Immature natural killer cell (primary cell): Measurements from ENCODE around the gene PPP1R37. TPM values are rescaled to one million over a fixed set of nuclear protein-coding genes. Genes with fewer than 3 reads are reported as not detected.

ENCODE experiments used
- DNase-seq, 3 donors: peaks; one replicate each; pipeline ENCODE4 v3.0.0; 2022; ENCODE audit warnings: mixed read lengths in 1 of 3
- H3K27ac Mint-ChIP-seq, 6 donors: one replicate each; pipeline ENCODE4 v1.8.0; 2020; ENCODE audit warnings: mixed read lengths in 6 of 6, mild to moderate bottlenecking in 5 of 6, inconsistent platforms in 4 of 6, moderate library complexity in 3 of 6
- H3K27me3 Mint-ChIP-seq, 3 donors: one replicate each; pipeline ENCODE4 v1.8.0; 2020 to 2021; ENCODE audit warnings: low read depth in 3 of 3, mild to moderate bottlenecking in 3 of 3, mixed read lengths in 3 of 3, moderate library complexity in 3 of 3, inconsistent platforms in 1 of 3
- H3K36me3 Mint-ChIP-seq, 3 donors: one replicate each; pipeline ENCODE4 v1.8.0; 2020; ENCODE audit warnings: mixed read lengths in 3 of 3, inconsistent platforms in 2 of 3, mild to moderate bottlenecking in 2 of 3
- H3K4me1 Mint-ChIP-seq, 2 donors: one replicate each; pipeline ENCODE4 v1.8.0; 2020; ENCODE audit warnings: inconsistent platforms in 2 of 2, mild to moderate bottlenecking in 2 of 2, mixed read lengths in 2 of 2, moderate library complexity in 1 of 2
- H3K4me3 Mint-ChIP-seq, 5 donors: one replicate each; pipeline ENCODE4 v1.8.0; 2020; ENCODE audit warnings: mild to moderate bottlenecking in 5 of 5, mixed read lengths in 5 of 5, inconsistent platforms in 3 of 5, moderate library complexity in 3 of 5
- H3K9me3 Mint-ChIP-seq, 6 donors: one replicate each; pipeline ENCODE4 v1.8.0; 2020; ENCODE audit warnings: mild to moderate bottlenecking in 6 of 6, mixed read lengths in 6 of 6, inconsistent platforms in 4 of 6, moderate library complexity in 3 of 6
- polyA plus RNA-seq, 3 donors: library from polyadenylated mRNA; unstranded; fragments of 300-500 nt; fragmentation: Illumina TruSeq; gene quantifications; one replicate each; pipeline ENCODE4 v1.2.3, GENCODE V29; 2021

Gene PPP1R37
- polyA plus RNA-seq, 3 donors from 2014 or later = 0.37 to 1.1 TPM; not detected in 1

DNA sequence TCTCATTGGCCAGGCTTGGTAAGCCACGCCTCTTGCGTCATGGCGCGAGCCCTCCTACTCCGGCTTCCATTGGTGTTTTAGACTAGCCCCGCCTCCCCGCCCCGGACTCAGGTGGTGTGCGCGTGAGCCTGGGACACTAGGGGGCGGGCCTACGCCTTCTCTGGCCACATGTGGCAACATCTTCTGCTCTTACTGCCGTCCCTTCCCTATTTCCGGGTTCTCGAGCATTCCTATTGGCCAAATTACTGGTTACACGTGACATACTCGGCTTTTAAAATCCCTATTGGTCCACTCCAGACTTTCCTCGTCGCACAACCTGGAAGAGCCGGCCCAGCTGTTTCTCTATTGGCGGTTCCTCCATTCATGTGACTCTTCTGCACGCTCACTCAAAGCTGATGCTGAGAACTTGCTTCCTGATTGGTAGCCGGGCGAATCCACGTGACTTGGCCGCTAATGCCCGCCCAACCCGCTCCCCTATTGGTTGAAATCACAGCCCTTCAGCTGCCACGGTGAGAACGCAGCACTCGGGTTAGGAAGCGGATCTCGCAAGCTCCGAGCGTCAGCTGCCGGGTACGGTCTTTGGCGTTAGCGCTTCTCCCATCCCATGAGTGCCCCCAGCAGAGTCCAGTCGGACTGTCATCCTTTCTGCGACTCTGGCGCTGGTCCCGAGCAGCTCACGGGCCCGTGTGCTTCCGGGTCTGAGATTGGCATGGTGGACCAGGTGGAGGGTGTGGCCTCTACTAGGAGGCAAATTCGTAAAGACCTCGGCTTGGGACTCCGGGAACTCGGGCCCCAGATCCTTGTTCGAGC lies 85.5 kb downstream of the PPP1R37 start, which contains the start of gene BLOC1S3:
Gene BLOC1S3 (plus strand): TSS at position 523 of the 810 bp plus-strand sequence. CDS start 513 bp downstream, outside the sequence.
- H3K9me3 Mint-ChIP-seq = no peaks in the 10 kb centered on the region

DNA sequence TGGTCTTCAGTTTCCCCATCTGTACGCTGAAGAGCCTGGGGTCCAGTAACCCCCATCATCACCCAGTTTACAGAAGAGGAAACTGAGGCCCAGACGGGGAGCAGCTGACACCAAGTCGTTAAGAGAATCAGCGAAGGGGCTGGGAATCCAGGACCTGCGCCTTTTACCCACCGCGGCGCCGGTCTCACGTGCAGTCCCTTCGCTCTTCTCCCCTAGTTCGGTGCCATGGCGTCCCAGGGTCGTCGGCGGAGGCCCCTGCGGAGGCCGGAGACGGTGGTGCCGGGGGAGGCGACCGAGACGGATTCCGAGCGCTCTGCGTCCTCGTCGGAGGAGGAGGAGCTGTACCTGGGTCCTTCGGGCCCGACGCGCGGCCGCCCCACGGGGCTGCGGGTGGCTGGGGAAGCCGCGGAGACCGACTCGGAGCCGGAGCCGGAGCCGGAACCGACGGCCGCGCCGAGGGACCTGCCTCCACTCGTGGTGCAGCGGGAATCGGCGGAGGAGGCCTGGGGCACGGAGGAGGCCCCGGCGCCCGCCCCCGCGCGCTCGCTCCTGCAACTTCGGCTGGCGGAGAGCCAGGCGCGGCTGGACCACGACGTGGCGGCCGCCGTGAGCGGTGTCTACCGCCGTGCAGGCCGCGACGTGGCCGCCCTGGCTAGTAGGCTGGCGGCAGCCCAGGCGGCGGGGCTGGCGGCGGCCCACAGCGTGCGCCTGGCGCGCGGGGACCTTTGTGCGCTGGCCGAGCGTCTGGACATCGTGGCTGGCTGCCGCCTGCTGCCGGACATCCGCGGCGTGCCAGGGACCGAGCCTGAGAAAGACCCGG lies 86.3 kb downstream of the PPP1R37 start:
- peaks cover 4 to 14% (median 4%) of the 10 kb centered on the region in 3 donors for H3K36me3 Mint-ChIP-seq
- peaks cover 44 to 45% of the 10 kb centered on the region in 2 donors for H3K4me1 Mint-ChIP-seq
- H3K27ac Mint-ChIP-seq = peak overlapping the region; percentile 91 to 98 (median 94)
- peak overlapping the region; percentile 89 to 92 (median 91) for H3K4me3 Mint-ChIP-seq
- H3K27me3 Mint-ChIP-seq = peaks cover 3 to 8% (median 6%) of the 10 kb centered on the region in 3 donors
- DNase-seq = peak; percentile 40 to 55 (median 55)
- H3K9me3 Mint-ChIP-seq = no peaks in the 10 kb centered on the region

More for the DNA sequence above, 85.5 kb downstream of the PPP1R37 start, which contains the start of gene BLOC1S3:
- Mint-ChIP-seq H3K36me3 (peaks cover 4 to 14% (median 4%) of the 10 kb centered on the region in 3 donors), H3K27me3 (peaks cover 3 to 10% (median 6%) of the 10 kb centered on the region in 3 donors), H3K27ac (peak within 1 kb of the TSS; percentile 91 to 98 (median 94)), H3K4me3 (peak within 1 kb of the TSS; percentile 89 to 92 (median 91)), H3K4me1 (peaks cover 45 to 50% of the 10 kb centered on the region in 2 donors)
- peak; percentile 100 for DNase-seq

DNA sequence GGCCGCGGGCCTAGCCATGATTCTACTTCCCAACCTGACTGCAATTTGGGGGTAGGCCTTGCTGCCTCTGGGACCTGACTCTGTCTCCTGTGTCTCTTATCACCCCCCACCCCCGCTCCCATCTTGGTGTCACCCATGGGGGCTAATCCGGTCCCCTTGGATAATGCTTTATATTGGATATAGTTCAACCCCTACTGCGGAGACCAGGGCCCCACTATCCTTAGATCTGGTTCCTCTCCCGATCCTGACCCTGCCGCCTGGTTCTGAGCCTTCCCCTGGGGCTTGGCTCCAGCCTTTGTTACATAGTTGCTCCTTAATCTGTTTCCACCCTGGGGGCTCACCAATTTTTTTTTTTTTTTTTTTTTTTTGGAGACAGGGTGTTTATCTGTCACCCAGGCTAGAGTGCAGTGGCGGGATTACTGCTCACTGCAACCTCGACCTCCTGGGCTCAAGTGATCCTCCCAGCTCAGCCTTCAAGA lies 87.0 kb downstream of the PPP1R37 start:
- Mint-ChIP-seq H3K4me3 (peak overlapping the region; percentile 73 to 80 (median 75)), H3K27me3 (peaks cover 3 to 8% (median 6%) of the 10 kb centered on the region in 3 donors), H3K36me3 (peaks cover 4 to 14% (median 4%) of the 10 kb centered on the region in 3 donors), H3K4me1 (peaks cover 46% of the 10 kb centered on the region in 2 donors), H3K9me3 (no peaks in the 10 kb centered on the region), H3K27ac (peak overlapping the region in 5 of 6 donors; percentile 59 to 79 (median 74))
- DNase-seq = no peak

DNA sequence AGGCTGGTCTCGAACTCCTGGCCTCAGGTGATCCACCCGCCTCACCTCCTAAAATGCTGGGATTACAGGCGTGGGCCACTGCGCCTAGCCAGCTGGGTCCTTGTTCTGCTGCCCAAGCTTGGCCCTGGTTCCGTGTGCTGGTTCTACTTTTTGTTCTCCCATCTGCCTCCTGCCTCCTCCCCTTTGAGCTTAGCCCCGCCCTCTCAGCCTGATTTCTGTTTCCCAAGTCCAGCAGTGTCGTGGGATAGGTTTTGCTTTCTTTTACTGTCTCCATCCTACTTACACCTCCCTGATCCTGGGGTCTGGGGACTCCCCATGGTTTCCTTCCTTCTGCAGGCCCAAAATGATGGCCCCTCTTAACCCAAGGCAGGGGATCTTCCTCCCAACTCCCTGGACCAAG lies 88.0 kb downstream of the PPP1R37 start:
- Mint-ChIP-seq H3K9me3 (no peaks in the 10 kb centered on the region), H3K27ac (peak overlapping the region; percentile 30 to 87 (median 64)), H3K27me3 (peaks cover 3 to 8% (median 3%) of the 10 kb centered on the region in 3 donors), H3K4me3 (peak overlapping the region; percentile 73 to 82 (median 75)), H3K36me3 (peaks cover 4 to 10% (median 4%) of the 10 kb centered on the region in 3 donors), H3K4me1 (peaks cover 43 to 52% of the 10 kb centered on the region in 2 donors)
- no peak for DNase-seq

GRCh38 chr19:45182758-45183157 lies 89.8 kb downstream of the PPP1R37 start:
- Mint-ChIP-seq H3K27me3 (peaks cover 3 to 10% (median 3%) of the 10 kb centered on the region in 3 donors), H3K27ac (peak overlapping the region in 1 of 6 donors; percentile 21), H3K4me1 (peaks cover 38 to 47% of the 10 kb centered on the region in 2 donors), H3K4me3 (no peak overlapping the region), H3K9me3 (no peaks in the 10 kb centered on the region), H3K36me3 (peaks cover 4 to 10% (median 4%) of the 10 kb centered on the region in 3 donors)
- no peak for DNase-seq

DNA sequence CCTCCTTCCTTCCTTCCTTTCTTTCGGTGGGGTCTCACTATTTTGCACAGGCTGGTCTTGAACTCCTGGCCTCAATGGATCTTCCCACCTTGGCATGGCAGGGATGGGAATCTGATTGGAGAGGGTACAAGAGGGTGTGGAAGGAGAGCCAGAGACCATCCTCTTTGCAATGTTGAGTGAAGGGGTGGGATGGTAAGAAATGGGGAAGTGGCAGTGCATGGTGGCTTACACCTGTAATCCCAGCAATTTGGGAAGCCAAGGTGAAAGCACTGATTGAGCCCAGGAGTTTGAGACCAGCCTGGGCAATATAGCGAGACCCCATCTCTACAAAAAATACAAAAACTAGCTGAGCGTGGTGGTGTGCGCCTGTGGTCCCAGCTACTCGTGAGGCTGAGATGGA lies 91.1 kb downstream of the PPP1R37 start:
- no peak overlapping the region for H3K4me3 Mint-ChIP-seq
- H3K27ac Mint-ChIP-seq = no peak overlapping the region
- H3K27me3 Mint-ChIP-seq = peaks cover 0 to 3% (median 1%) of the 10 kb centered on the region in 3 donors
- H3K9me3 Mint-ChIP-seq = no peaks in the 10 kb centered on the region
- H3K4me1 Mint-ChIP-seq = peaks cover 34 to 37% of the 10 kb centered on the region in 2 donors
- H3K36me3 Mint-ChIP-seq = peaks cover 4 to 10% (median 4%) of the 10 kb centered on the region in 3 donors
- no peak for DNase-seq

DNA sequence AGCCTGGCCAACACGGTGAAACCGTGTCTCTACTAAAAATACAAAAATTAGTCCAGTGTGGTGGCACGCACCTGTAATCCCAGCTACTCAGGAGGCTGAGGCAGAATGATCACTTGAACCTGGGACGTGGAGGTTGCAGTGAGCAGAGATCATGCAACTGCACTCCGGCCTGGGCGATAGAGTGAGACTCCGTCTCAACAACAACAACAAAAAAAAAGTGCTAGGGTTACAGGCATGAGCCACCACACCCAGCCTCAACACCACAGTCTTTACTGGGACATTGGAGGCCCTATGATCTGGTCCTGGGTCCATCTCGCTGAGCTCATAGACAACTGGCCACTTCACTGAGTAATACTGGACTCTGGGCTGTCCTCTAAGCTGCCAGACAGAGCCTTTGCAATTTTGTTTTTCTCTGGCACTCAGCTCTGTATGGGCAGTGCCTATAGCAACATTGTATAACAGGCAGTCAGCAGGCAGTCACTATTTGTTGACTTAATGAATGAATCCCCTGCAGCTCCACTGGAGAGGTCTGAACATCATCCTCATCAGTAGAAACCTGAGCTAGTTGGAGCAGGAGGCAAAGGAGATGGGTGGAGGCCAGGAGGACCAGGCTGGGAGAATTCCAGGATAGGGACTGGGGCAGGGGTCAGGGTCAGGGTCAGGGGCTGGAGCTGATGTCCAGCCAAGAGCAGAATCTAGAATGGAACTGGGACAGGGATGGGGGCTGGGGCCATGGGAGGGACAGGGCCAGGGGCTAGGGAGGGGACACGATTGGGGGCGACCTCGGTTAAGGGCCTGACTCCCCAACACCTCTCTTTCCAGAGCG lies 93.7 kb downstream of the PPP1R37 start:
- Mint-ChIP-seq H3K9me3 (no peaks in the 10 kb centered on the region), H3K4me3 (no peak overlapping the region), H3K27me3 (peaks cover 0 to 3% (median 0%) of the 10 kb centered on the region in 3 donors), H3K36me3 (peaks cover 0 to 2% (median 0%) of the 10 kb centered on the region in 3 donors), H3K27ac (no peak overlapping the region), H3K4me1 (peaks cover 14 to 17% of the 10 kb centered on the region in 2 donors)
- no peak for DNase-seq

GRCh38 chr19:45187421-45188100 lies 94.6 kb downstream of the PPP1R37 start:
- no peaks in the 10 kb centered on the region for H3K9me3 Mint-ChIP-seq
- H3K4me1 Mint-ChIP-seq = peaks cover 11 to 12% of the 10 kb centered on the region in 2 donors
- DNase-seq = peak; percentile 28 to 52 (median 50)
- H3K27me3 Mint-ChIP-seq = peaks cover 0 to 3% (median 0%) of the 10 kb centered on the region in 3 donors
- H3K27ac Mint-ChIP-seq = no peak overlapping the region
- H3K4me3 Mint-ChIP-seq = no peak overlapping the region
- no peaks in the 10 kb centered on the region for H3K36me3 Mint-ChIP-seq

DNA sequence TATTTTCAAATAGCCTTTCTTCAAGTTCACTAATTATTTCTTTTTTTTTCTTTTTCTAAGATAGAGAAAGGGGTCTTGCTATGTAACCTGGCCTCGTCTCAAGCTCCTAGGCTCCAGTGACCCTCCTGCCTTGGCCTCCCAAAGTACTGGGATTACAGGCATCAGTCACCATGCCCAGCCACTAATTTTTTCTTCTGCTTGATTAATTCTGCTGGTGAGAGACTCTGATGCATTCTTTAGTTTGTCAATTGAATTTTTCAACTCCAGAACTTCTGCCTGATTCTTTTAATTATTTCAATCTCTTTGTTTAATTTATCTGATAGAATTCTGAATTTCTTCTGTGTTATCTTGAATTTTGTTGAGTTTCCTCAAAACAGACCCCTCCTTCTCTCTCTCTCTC lies 97.0 kb downstream of the PPP1R37 start:
- peaks cover 0 to 4% (median 0%) of the 10 kb centered on the region in 3 donors for H3K36me3 Mint-ChIP-seq

DNA sequence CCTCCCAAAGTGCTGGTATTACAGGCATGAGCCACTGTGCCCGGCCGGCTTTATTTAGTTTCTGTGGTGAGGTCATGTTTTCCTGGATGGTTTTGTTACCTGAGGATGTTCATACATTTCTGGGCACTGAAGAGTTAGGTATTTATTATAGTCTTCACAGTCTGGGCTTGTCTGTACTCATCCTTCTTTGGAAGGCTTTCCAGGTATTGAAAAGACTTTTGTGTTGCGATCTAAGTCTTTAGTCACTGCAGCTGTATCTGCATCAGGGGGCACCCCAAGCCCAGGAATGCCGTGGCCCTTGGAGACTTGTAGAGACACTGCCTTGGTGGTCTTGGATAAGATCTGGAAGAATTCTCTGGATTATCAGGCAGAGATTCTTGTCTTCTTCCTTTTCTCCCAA lies 98.4 kb downstream of the PPP1R37 start:
- H3K36me3 Mint-ChIP-seq = peaks cover 0 to 4% (median 0%) of the 10 kb centered on the region in 3 donors
- H3K27ac Mint-ChIP-seq = peak overlapping the region in 1 of 6 donors; percentile 49
- no peak for DNase-seq
- no peak overlapping the region for H3K4me3 Mint-ChIP-seq
- peaks cover 0 to 3% (median 0%) of the 10 kb centered on the region in 3 donors for H3K27me3 Mint-ChIP-seq
- H3K9me3 Mint-ChIP-seq = no peaks in the 10 kb centered on the region
- peaks cover 0 to 3% of the 10 kb centered on the region in 2 donors for H3K4me1 Mint-ChIP-seq

More for the DNA sequence above, 97.0 kb downstream of the PPP1R37 start:
- DNase-seq = no peak
- Mint-ChIP-seq H3K4me3 (no peak overlapping the region), H3K9me3 (no peaks in the 10 kb centered on the region), H3K4me1 (peaks cover 5% of the 10 kb centered on the region in 2 donors), H3K27me3 (peaks cover 0 to 3% (median 0%) of the 10 kb centered on the region in 3 donors), H3K27ac (no peak overlapping the region)

GRCh38 chr19:45195764-45196163 lies 102.8 kb downstream of the PPP1R37 start:
- H3K9me3 Mint-ChIP-seq = no peaks in the 10 kb centered on the region
- no peak overlapping the region for H3K27ac Mint-ChIP-seq
- H3K4me1 Mint-ChIP-seq = no peaks in the 10 kb centered on the region
- DNase-seq = no peak
- peaks cover 0 to 4% (median 0%) of the 10 kb centered on the region in 3 donors for H3K36me3 Mint-ChIP-seq
- no peak overlapping the region for H3K4me3 Mint-ChIP-seq
- no peaks in the 10 kb centered on the region for H3K27me3 Mint-ChIP-seq
